NCI-H1436 (cell line): ENCODE measurements around the gene USP34.
A peak's percentile ranks its signal among the peaks of the same experiment; 100 is the strongest.
"Not testable (repeated sequence)": the region's sequence is repeated elsewhere in the genome, so short reads cannot be mapped to it uniquely, and the experiment has no call there.

ENCODE experiments used
- DNase-seq: peaks from one replicate; lab custom pipeline; 2025; lab: John Stamatoyannopoulos, UW

USP34 gene

DNA sequence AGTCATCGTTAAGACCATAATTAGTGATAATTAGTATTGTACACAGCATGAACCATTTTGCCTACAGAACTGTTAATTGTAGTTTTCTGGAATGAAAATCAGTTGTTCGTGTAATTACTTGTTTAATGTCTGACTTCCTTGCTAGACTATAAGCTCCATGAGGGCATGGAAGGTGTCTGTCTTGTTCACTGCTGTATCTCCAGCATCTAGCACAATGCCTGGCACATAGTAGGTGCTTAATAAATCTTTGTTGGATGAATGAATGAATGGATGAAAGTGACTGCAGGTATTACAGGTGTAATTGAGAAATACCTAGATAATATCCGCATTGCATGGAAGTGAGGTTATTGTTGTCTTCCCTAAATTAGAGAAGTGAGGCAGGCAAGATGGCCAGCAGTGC, 287.1 kb downstream of the USP34 start:
- no peak for DNase-seq

DNA sequence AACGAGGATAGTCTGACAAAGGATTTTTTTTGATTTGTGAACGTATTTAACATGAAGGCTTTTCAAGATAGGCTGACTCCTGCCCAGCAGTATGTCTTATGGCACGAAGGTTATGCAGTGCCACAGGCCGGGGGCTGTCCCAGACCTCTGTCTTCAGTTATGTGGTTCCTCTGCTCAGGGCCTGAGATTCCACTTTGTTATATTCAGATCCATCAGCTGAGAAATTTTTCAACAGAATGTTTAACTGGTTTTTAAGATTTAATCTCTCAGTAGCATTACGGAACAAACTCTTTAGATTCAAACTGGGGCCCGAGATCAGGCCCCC, 288.9 kb downstream of the USP34 start:
- no peak for DNase-seq

DNA sequence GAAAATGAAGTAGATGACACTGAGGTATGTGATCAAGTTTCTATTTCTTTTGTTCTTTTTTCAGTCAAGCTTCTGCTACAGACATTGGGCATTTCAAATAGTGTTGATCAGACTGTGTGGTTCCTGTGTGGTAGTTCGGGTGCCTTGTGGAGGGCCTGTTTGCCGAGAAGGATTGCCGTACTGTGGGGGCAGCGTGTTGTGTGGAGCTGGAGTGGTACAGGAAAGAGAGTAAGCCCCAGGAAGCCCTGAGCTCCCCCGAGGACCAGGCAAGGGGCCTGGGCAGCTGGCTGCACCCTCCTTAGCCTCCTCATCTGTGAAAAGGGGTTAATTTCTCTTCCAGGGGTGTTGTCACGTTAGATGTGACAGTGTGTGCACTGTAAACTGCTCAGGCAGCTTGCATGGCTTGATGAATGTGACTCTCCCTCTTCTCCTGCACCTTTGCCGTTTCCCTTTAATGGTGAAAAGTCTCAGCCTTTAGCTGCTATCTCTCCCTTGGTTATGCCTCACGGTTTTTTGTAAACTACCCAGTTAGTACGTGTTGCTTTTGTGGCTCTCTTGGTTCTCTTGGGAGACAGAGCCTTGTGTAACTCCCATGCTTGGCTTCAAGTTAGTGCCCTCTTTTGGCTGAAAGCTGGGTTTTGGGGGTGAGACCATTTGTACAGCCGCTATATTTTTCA, 289.4 kb downstream of the USP34 start:
- no peak for DNase-seq

DNA sequence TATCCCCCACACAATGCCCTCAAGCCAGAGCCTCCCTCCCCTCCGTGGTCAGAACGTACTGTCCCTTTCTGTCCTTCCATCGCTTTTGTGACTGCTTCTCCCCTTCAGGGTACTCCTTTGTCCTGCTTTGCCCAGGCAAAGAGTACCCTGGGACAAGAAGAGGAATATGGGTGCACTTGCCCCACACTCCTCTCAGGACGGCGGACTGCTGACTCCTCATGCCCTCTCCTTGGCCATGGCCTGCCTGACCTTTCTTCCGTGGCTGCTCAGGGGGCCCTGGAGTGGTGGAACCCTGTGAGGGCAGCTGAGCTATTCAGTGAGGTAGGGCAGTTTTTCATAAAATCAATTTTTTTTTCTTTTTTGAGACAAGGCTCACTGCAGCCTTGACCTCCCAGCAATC, 290.2 kb downstream of the USP34 start:
- no peak for DNase-seq

DNA sequence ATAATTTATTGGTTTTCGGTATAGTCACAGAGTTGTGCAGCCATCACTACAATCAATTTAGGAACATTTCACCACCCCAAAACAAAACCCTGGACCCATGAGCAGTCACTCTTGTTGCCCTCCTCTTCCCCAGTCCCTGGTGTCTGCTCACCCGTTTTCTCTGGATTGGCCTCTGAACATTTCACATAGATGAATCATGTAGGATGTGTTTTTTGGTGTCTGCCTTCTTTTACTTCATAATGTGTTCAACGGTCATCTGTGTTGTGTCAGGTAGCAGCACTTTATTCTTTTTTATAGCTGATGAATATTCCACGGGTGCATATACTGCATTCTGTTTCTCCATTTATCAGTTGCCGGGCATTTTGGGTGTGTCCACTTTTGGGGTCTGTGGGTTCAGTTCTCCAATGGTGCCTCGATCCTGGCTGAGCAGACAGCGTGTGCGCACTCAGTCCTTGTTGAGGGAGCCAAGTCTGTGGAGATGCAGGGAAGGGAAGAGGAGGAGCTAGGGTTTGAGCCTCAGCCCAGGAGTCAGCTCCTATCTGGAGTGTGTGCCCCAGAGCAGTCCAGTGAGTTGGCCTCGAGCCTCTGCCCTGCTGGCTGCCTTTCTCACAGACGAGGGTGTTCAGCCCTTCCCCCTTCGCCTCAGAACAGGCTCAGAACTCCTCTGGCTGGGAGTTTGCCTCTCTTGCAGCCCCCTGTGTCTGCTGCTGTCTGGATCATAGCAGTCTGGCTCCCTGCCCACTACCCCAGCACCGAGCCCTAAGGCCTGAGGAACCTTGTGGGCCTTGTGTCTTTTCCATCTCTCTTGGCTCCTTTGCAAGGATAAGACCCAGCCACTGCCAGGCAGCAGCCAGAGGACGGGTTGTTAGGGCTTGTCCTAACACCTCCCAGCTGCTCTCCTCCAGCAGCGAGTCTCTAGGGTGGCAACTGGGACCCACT, 290.9 kb downstream of the USP34 start:
- no peak for DNase-seq

DNA sequence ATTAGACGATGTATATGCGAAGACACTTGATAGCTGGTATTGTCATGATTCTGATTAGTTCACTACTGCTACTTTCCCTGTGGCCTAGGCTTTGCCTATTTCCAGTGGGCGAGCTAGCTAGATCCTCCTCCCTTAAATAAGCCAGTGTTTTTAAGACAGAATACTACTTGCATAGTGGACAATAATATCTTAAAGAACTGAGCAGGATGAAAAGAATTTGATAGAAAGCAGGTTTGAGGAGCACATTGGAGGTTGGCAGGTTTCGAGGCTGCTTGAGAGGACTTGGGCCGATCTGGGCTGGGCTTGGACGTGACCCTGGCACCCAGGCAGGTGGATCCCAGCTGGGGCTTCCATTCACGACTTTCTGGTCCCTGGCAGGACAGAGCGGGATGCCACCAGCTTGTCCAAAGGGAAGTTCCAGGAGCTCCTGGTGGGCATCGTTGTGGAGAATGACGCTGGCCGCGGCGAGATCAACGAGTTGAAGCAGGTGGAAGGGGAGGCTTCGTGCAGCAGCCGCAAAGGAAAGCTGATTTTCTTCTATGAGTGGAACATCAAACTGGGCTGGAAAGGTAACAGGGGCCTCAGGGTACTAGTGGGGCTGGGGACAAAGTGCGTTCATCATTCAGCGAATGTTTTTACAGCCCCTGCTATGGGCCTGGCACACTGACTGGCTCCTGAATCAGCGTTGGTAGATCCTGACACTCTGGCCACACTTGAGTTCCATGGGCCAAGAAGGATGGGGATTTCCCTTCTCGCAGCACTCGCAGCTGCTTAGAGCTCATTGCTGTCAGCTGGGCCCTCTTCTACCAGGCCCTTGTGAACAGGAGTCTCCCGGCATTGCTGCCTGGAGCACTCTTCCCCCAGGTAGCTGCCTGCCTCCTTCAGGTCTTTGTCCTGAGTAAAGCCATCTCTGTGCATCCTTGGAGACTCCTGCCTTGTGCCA, 292.0 kb downstream of the USP34 start:
- no peak for DNase-seq

- peak; percentile 22 for DNase-seq
These were observed 292.9 kb downstream of the USP34 start for GRCh38 chr2:61177727-61178549.

DNA sequence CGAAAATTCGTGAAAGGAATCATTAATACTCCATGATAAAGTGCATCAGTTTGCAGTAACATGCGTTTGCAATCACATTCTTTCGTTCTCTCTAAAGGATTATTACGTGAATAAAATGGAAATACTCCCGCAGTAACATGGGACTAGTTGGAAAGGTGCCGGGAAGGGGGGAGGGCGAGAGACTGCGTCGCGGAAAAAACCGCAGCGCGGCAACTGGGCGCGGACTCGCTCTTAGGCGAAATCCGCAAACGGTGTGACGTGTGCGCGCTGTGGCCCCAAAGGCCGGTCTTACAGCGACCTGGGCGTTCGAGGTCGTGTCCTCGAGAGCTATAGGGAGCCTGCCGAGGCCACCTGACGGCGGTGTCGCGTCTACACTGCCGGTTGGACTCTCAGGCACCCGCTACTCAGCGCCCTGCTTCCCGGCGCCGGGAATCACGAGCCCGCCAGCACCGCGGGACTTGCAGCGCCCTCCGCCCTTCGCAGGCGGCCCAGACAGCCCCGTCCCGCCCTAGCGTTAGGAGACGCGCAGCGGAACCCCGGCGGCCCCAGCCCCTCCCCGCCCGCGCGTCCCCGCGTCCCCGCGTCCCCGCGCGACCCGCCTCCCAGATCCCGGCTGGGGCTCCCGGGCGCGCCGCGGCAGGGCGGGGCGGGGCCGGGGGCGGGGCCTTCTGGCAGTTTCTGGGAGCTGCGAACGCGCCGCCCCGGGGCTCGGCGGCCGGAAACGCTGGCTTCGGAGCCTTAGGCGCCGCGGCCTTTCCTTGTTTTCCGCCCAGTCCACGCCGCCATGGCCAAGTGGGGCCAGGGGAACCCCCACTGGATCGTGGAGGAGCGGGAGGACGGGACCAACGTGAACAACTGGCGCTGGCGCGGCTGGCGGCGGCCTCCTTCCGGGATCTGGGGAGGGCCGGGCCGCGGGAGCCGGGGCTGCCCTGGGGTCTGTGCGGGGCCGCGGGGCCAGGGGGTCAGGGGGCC, 293.8 kb downstream of the USP34 start:
- peak; percentile 89 for DNase-seq

GRCh38 chr2:61175036-61175435, 295.9 kb downstream of the USP34 start:
- no peak for DNase-seq

DNA sequence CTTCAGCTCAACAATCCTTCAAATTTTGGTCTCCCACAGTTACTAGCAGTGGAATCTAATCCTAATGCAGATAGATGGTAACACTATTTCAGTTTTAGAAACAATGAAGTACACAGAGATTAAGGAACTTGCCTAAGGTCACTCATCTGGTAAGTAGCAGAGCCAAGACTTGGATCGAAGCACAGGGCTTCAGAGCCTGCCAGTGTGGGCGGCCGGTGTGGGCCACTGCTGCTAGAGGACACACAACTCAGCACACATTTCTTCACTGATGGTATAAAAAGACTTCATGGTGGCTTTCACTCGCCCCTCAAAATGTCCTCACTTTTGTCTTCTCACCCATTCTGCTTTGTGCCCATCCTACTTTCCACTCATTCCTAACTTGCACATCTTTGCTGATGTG, 297.8 kb downstream of the USP34 start:
- no peak for DNase-seq

GRCh38 chr2:61172671-61173070, 298.2 kb downstream of the USP34 start:
- DNase-seq = no peak

DNA sequence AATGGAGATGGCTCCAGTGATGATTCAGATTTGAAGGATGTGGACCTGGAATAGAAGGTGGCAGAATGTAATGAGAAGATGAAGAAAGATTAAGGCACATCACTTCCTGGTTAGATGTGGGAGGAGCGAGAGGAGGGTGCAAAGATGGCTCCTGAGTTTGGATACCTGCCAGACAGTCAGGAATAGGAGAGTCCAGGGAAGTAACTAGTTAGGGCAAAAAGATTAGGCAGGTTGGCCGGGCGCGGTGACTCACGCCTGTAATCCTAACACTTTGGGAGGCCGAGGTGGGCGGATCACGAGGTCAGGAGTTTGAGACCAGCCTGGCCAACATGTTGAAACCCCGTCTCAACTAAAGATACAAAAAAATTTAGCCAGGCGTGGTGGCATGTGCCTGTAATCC, 303.3 kb downstream of the USP34 start:
- DNase-seq = no peak

- DNase-seq = no peak
These were observed 304.9 kb downstream of the USP34 start for GRCh38 chr2:61165946-61166345.

DNA sequence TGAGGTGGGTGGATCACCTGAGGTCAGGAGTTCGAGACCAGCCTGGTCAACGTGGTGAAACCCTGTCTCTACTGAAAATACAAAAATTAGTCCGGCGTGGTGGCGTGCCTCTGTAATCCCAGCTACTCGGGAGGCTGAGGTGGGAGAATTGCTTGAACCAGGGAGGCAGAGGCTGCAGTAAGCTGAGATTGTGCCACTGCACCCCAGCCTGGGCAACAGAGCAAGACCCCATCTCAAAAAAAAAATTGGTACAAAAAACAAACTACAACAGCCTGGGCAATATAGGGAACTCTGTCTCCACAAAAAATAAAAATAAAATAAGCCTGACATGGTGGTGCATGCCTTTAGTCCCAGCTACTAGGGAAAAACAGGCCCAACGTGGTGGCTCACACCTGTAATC, 305.8 kb downstream of the USP34 start:
- not testable (repeated sequence) for DNase-seq

DNA sequence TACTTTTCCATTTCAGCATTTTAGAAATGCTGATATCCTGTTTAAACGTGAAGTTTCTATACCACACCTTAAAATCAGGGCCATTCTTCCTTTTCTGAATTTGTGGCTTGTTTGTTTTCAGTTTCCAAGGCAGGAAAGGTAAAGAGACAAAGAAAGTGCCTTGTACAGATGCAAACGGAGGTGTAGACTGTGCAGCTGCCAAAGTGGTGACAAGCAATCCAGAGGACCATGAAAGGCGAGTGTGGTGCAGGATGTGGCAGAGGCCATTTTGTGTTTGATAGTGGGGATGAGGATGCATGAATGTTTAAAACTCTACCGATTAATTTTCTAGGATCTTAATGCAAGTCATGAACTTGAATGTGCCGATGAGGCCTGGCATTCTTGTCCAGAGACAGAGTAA, 308.2 kb downstream of the USP34 start:
- DNase-seq = no peak

DNA sequence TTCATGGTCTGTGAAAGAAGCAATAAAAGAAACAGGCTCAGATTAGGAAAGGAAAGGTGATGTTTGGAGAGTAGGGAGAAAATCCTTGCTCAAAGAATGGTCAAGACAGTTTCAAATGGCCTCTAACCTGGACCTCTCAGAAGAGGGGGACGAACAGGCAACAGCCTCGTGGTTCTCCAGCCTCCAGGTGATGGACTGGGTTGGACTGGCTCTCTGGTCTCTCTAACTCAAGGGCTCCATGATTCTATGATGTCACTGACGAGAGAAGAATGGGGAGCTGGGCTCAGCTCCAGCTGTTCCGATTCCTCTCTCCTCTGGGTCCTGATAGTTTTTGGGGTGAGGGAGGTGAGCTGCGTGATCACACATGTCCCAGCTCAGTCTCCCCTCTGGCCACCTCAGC, 309.0 kb downstream of the USP34 start, which contains the start of gene C2orf74:
Gene C2orf74, plus strand, starts transcription at position 301 of the 400 bp plus-strand sequence. CDS start 327 bp downstream, outside the sequence.
- DNase-seq = no peak

GRCh38 chr2:61158356-61158955, 312.4 kb downstream of the USP34 start:
- DNase-seq = no peak

- no peak for DNase-seq
These were observed 313.4 kb downstream of the USP34 start for GRCh38 chr2:61157371-61158003.

GRCh38 chr2:61151436-61151835, 319.5 kb downstream of the USP34 start:
- no peak for DNase-seq
